Umbilical cord (tissue), 2 donors: ENCODE results near the gene PADI2. TPM values are rescaled to one million over a fixed set of nuclear protein-coding genes. Genes with fewer than 3 reads are reported as not detected.
"Not testable (repeated sequence)": the region's sequence is repeated elsewhere in the genome, so short reads cannot be mapped to it uniquely, and the experiment has no call there.

Experiments
- DNase-seq: peaks from one replicate; pipeline ENCODE4 v3.0.0-alpha.2; 2015; ENCODE audit warnings: low spot score
- total RNA-seq: library from RNA; depleted of rRNA; stranded (reverse); fragments of >200 nt; gene quantifications from one replicate; pipeline ENCODE4 v1.2.3, GENCODE V29; 2014; ENCODE audit warnings: low replicate concordance; ENCODE audit not compliant: insufficient read depth

The PADI2 gene
- total RNA-seq, 1 donor from 2014 or later = 8.4 TPM

- DNase-seq = no peak
Measured at GRCh38 chr1:17084787-17085186, 34.5 kb downstream of the PADI2 start.

- DNase-seq = no peak
Measured at GRCh38 chr1:17082761-17083160, 36.5 kb downstream of the PADI2 start.

GRCh38 chr1:17081439-17081838, 37.8 kb downstream of the PADI2 start:
- DNase-seq = no peak

- no peak for DNase-seq
Measured at GRCh38 chr1:17080880-17081279, 38.4 kb downstream of the PADI2 start.

GRCh38 chr1:17080085-17080759, 39.0 kb downstream of the PADI2 start:
- DNase-seq = no peak

- no peak for DNase-seq
Measured at GRCh38 chr1:17078991-17079868, 40.0 kb downstream of the PADI2 start.

GRCh38 chr1:17075470-17076255, 43.6 kb downstream of the PADI2 start:
- no peak for DNase-seq

- DNase-seq = no peak
Measured at GRCh38 chr1:17071794-17072193, 47.5 kb downstream of the PADI2 start.

- no peak for DNase-seq
Measured at GRCh38 chr1:17070163-17070525, 49.1 kb downstream of the PADI2 start.

GRCh38 chr1:17069452-17070162, 49.6 kb downstream of the PADI2 start:
- no peak for DNase-seq

- DNase-seq = no peak
Measured at GRCh38 chr1:17068789-17069188, 50.5 kb downstream of the PADI2 start.

GRCh38 chr1:17067465-17068240, 51.6 kb downstream of the PADI2 start:
- no peak for DNase-seq

GRCh38 chr1:17067069-17067426, 52.2 kb downstream of the PADI2 start:
- no peak for DNase-seq

GRCh38 chr1:17066361-17067068, 52.7 kb downstream of the PADI2 start:
- DNase-seq = no peak

- no peak for DNase-seq
Measured at GRCh38 chr1:17065666-17066065, 53.6 kb downstream of the PADI2 start.

GRCh38 chr1:17062751-17063150, 56.5 kb downstream of the PADI2 start:
- DNase-seq = not testable (repeated sequence)

- DNase-seq = no peak
Measured at GRCh38 chr1:17061892-17062291, 57.4 kb downstream of the PADI2 start.

- DNase-seq = no peak
Measured at GRCh38 chr1:17061486-17061885, 57.8 kb downstream of the PADI2 start.

- no peak for DNase-seq
Measured at GRCh38 chr1:17060306-17060749, 58.9 kb downstream of the PADI2 start.
